ENCODE data around the gene PSMA8.

DNA sequence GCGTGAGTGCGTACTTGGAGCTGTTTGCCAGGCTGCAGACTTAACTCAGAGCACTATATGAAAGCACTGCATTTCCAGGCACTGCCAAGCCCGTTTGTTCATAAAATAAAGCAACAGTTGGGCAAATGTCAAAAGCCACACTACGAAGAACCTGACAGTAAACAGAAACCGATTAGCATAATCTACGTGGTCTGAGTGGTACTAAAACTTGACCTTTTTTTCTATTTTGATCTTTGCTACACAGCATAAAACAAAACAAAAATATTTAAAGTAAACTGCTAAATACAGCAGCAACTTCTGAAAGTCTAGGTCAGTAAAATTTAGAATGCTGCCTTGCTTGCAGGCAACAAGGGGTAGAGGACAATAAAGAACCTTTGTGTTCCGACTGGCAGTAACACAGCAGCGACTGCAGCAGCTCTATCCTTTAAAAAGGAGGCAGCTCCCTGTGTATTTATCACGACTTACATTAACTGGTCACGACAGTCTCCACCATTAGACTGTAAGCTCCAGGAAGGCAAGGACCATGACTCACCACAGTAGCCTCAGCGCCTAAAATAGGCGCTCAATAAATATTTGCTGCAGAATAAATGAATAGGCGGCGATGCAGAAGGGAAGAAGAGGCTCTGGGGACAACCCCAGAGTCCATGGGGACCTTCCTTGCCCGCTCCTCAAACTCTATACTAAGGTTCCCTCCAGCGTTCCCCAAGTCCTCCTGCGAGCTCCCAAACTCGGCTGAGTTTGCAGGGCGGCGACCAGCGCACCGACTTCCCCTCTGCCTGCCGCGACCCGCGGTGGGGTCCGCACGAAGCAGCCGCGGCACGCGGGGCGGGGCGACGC is 44.2 kb upstream of the PSMA8 start:
- TF ChIP-seq, protein P1, sequence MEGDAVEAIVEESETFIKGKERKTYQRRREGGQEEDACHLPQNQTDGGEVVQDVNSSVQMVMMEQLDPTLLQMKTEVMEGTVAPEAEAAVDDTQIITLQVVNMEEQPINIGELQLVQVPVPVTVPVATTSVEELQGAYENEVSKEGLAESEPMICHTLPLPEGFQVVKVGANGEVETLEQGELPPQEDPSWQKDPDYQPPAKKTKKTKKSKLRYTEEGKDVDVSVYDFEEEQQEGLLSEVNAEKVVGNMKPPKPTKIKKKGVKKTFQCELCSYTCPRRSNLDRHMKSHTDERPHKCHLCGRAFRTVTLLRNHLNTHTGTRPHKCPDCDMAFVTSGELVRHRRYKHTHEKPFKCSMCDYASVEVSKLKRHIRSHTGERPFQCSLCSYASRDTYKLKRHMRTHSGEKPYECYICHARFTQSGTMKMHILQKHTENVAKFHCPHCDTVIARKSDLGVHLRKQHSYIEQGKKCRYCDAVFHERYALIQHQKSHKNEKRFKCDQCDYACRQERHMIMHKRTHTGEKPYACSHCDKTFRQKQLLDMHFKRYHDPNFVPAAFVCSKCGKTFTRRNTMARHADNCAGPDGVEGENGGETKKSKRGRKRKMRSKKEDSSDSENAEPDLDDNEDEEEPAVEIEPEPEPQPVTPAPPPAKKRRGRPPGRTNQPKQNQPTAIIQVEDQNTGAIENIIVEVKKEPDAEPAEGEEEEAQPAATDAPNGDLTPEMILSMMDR (IDR thresholded peaks at IDR 0.05), result no peak
- no peak for TF ChIP-seq POLR2A (IDR thresholded peaks at IDR 0.05)
